ENCODE measurements around the gene MRPL11.

- TF ChIP-seq EZH2 (IDR thresholded peaks at IDR 0.05; ENCODE audit: insufficient read depth, low read length) = no peak
- TF ChIP-seq CTCF (IDR thresholded peaks at IDR 0.05; ENCODE audit: insufficient read depth, low read depth, low read length) = no peak
These were observed 32.5 kb upstream of the MRPL11 start for GRCh38 chr11:66471142-66471541.
